Activated T-helper 17 cell treated with anti-CD3 and anti-CD28 coated beads, Interleukin-2, amount 50 U/mL, for 72 hours (primary cell): Measurements from ENCODE around the gene DEXI. TPM values are rescaled to one million over a fixed set of nuclear protein-coding genes. Genes with fewer than 3 reads are reported as not detected.
"Not testable (repeated sequence)": the region's sequence is repeated elsewhere in the genome, so short reads cannot be mapped to it uniquely, and the experiment has no call there.

Experiments
- ATAC-seq: fragments of 150-1000 bp; cut with Tn5 transposase; replicated peaks from 2 replicates; pipeline ENCODE4 v1.10.0; 2021; ENCODE audit warnings: mild to moderate bottlenecking, moderate library complexity
- H3K27ac Mint-ChIP-seq: one replicate; pipeline ENCODE4 v1.8.0; 2022; ENCODE audit warnings: mixed read lengths
- H3K27me3 Mint-ChIP-seq: one replicate; pipeline ENCODE4 v1.8.0; 2022; ENCODE audit warnings: mixed read lengths
- H3K36me3 Mint-ChIP-seq: one replicate; pipeline ENCODE4 v1.8.0; 2022; ENCODE audit warnings: low read depth, mild to moderate bottlenecking, mixed read lengths
- H3K4me1 Mint-ChIP-seq: one replicate; pipeline ENCODE4 v1.8.0; 2022; ENCODE audit warnings: mixed read lengths
- H3K4me3 Mint-ChIP-seq: one replicate; pipeline ENCODE4 v1.8.0; 2022; ENCODE audit warnings: mild to moderate bottlenecking, mixed read lengths
- H3K9me3 Mint-ChIP-seq: one replicate; pipeline ENCODE4 v1.8.0; 2022; ENCODE audit warnings: mixed read lengths
- total RNA-seq, 2 donors: library from RNA; stranded (reverse); gene quantifications; one replicate each; pipeline ENCODE4 v1.2.3, GENCODE V29; 2022

DEXI gene
- total RNA-seq, 2 donors from 2014 or later, result 22.6 to 24.6 TPM

GRCh38 chr16:10978124-10978523 is 35.9 kb upstream of the DEXI start:
- no peaks in the 10 kb centered on the region for H3K9me3 Mint-ChIP-seq
- H3K4me1 Mint-ChIP-seq, result peaks cover 29% of the 10 kb centered on the region
- peaks cover 90% of the 10 kb centered on the region for H3K36me3 Mint-ChIP-seq
- peak overlapping the region; percentile 85 for H3K4me3 Mint-ChIP-seq
- no peaks in the 10 kb centered on the region for H3K27me3 Mint-ChIP-seq
- ATAC-seq, result no peak
- H3K27ac Mint-ChIP-seq, result peak overlapping the region; percentile 73

DNA sequence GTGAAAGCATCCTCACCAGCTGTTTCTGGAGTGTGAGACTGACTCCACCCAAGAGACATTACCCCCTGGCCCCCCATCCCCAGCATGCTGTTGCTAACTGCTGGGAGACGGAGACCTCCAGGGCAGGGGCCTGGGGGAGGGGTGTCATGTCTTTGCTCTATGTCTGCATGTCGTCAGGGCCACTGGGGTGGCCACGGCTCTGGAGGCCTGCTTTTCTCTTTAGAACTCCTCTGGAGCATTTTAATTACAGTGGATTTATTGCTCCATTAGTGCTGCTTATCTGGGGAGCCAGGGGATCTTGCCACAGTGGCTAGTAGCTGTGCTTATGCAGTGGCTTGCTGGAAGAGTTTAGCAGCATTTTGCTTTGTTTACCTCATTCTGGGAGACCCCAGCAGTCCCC is 34.4 kb upstream of the DEXI start:
- Mint-ChIP-seq H3K4me3 (no peak overlapping the region), H3K36me3 (peaks cover 90% of the 10 kb centered on the region), H3K4me1 (peaks cover 26% of the 10 kb centered on the region), H3K27me3 (no peaks in the 10 kb centered on the region), H3K9me3 (no peaks in the 10 kb centered on the region), H3K27ac (peak overlapping the region; percentile 73)
- no peak for ATAC-seq

DNA sequence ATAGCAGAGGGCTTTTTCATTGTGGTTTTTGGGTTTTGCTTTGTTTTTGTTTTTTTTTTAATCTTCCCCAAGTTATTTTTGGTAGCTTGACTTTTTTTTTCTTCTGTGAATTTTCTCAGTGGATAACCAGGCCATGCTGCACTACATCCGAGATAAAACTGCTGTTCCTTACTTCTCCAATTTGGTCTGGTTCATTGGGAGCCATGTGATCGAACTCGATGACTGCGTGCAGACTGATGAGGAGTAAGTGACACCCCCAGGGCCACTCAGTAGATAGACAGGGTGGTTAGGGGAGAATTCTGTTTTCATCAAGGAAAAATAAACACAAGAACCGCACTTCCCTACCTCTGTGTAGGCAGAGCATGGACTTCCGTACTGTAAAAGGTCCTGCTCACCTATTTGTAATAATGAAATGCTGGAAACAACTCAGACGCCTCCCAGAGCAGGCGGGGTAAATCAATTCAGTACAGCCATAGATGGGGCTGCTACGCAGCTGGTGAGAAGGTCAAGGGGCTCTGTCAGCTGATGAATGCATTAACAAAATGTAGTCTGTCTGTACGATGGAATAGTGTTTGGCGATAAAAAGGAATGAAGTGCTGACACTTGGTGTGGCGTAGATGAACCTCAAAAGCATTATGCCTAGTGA is 30.7 kb upstream of the DEXI start:
- H3K27me3 Mint-ChIP-seq, result no peaks in the 10 kb centered on the region

GRCh38 chr16:10972108-10972818 is 30.0 kb upstream of the DEXI start:
- ATAC-seq, result peak; percentile 20
- Mint-ChIP-seq H3K27me3 (no peaks in the 10 kb centered on the region), H3K9me3 (no peaks in the 10 kb centered on the region), H3K4me1 (peaks cover 24% of the 10 kb centered on the region), H3K36me3 (peaks cover 80% of the 10 kb centered on the region), H3K4me3 (peak overlapping the region; percentile 67), H3K27ac (peak overlapping the region; percentile 35)

More for the DNA sequence above, 30.7 kb upstream of the DEXI start:
- Mint-ChIP-seq H3K36me3 (peaks cover 87% of the 10 kb centered on the region), H3K4me1 (peaks cover 30% of the 10 kb centered on the region), H3K4me3 (peak overlapping the region; percentile 67), H3K27ac (peak overlapping the region; percentile 35), H3K9me3 (no peaks in the 10 kb centered on the region)
- peak; percentile 80 for ATAC-seq

DNA sequence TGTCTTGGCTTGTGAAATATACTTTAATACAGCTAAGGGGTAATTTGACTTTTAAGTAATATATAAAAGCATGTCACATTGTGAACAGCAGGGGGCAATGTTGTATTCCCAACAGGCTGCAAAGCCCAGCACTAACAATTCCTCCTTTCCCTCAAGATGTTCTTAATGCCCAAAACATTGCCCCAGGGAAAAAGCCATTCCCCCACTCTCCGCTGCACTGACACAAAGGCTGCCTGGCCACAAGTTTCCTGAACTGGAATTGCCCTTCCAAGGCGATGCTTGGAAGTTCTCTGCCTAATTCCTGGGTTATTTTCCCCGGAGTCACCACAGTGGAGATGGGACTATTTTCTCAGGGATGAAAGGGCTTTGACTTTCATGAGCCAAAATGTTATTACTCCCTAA is 29.3 kb upstream of the DEXI start:
- Mint-ChIP-seq H3K27ac (no peak overlapping the region), H3K36me3 (peaks cover 80% of the 10 kb centered on the region), H3K27me3 (no peaks in the 10 kb centered on the region), H3K9me3 (no peaks in the 10 kb centered on the region), H3K4me3 (peak overlapping the region; percentile 67), H3K4me1 (peaks cover 26% of the 10 kb centered on the region)
- ATAC-seq, result no peak

DNA sequence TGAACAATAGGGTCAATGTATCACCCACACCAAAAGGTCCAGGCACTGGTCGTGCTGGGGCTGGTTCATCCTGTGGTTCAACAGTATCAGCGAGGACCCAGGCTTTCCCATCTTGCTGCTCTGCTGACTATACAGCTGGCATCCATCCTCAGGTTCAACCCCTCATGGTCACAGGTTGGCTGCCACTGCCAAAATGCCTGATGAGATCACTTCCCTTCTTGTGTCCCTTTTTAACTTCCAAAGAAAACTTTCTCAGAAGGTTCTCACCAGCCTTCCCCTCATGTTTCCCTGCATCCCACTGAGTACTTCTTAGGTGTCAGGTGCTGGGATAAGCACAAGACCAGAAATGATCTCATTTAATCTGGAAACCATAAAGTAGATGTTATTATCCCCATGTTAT is 27.8 kb upstream of the DEXI start:
- H3K27me3 Mint-ChIP-seq, result no peaks in the 10 kb centered on the region
- ATAC-seq, result no peak
- H3K4me1 Mint-ChIP-seq, result peaks cover 41% of the 10 kb centered on the region
- no peak overlapping the region for H3K4me3 Mint-ChIP-seq
- H3K27ac Mint-ChIP-seq, result peak overlapping the region; percentile 63
- H3K36me3 Mint-ChIP-seq, result peaks cover 86% of the 10 kb centered on the region
- peaks cover 5% of the 10 kb centered on the region for H3K9me3 Mint-ChIP-seq

DNA sequence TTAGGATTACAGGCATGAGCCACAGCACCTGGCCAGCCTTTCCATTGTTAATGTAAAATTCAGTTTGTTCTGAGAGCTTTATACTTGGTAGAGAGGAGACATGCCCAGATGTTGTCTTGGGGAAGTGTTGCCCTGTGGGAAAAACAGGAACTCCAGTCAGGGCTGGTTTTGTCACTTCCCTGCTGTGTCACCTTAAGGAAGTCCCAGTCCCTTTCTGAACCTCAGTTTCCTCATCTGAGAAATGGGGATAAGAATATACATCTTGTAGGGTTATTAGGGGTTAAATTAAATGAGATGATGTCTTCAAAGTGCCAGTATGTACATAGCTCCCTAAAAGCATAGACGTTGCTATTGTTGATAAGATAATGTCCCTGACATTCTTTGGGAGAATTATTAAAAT is 27.3 kb upstream of the DEXI start:
- peaks cover 5% of the 10 kb centered on the region for H3K9me3 Mint-ChIP-seq
- H3K36me3 Mint-ChIP-seq, result peaks cover 84% of the 10 kb centered on the region
- H3K4me1 Mint-ChIP-seq, result peaks cover 43% of the 10 kb centered on the region
- no peaks in the 10 kb centered on the region for H3K27me3 Mint-ChIP-seq
- no peak overlapping the region for H3K4me3 Mint-ChIP-seq
- ATAC-seq, result no peak
- no peak overlapping the region for H3K27ac Mint-ChIP-seq

GRCh38 chr16:10968498-10968897 is 26.2 kb upstream of the DEXI start:
- Mint-ChIP-seq H3K27ac (peak overlapping the region; percentile 49), H3K4me1 (peaks cover 46% of the 10 kb centered on the region), H3K27me3 (no peaks in the 10 kb centered on the region), H3K9me3 (peaks cover 5% of the 10 kb centered on the region), H3K36me3 (peaks cover 87% of the 10 kb centered on the region), H3K4me3 (no peak overlapping the region)
- no peak for ATAC-seq

GRCh38 chr16:10967986-10968385 is 25.7 kb upstream of the DEXI start:
- Mint-ChIP-seq H3K27me3 (no peaks in the 10 kb centered on the region), H3K4me1 (peaks cover 42% of the 10 kb centered on the region), H3K4me3 (no peak overlapping the region), H3K9me3 (peaks cover 5% of the 10 kb centered on the region), H3K36me3 (peaks cover 87% of the 10 kb centered on the region), H3K27ac (no peak overlapping the region)
- ATAC-seq, result no peak

- H3K4me3 Mint-ChIP-seq, result peak overlapping the region; percentile 81
- peak overlapping the region; percentile 99 for H3K27ac Mint-ChIP-seq
- peaks cover 87% of the 10 kb centered on the region for H3K36me3 Mint-ChIP-seq
- H3K4me1 Mint-ChIP-seq, result peaks cover 36% of the 10 kb centered on the region
- H3K27me3 Mint-ChIP-seq, H3K9me3 Mint-ChIP-seq: not testable (repeated sequence)
- peak; percentile 10 for ATAC-seq
Observed at GRCh38 chr16:10966559-10966958, 24.3 kb upstream of the DEXI start.

- peak overlapping the region; percentile 99 for H3K27ac Mint-ChIP-seq
- peaks cover 39% of the 10 kb centered on the region for H3K4me1 Mint-ChIP-seq
- ATAC-seq, result no peak
- H3K27me3 Mint-ChIP-seq, result no peaks in the 10 kb centered on the region
- H3K36me3 Mint-ChIP-seq, result peaks cover 87% of the 10 kb centered on the region
- H3K9me3 Mint-ChIP-seq, result peaks cover 5% of the 10 kb centered on the region
- H3K4me3 Mint-ChIP-seq, result peak overlapping the region; percentile 81
Observed at GRCh38 chr16:10966129-10966528, 23.9 kb upstream of the DEXI start.

DNA sequence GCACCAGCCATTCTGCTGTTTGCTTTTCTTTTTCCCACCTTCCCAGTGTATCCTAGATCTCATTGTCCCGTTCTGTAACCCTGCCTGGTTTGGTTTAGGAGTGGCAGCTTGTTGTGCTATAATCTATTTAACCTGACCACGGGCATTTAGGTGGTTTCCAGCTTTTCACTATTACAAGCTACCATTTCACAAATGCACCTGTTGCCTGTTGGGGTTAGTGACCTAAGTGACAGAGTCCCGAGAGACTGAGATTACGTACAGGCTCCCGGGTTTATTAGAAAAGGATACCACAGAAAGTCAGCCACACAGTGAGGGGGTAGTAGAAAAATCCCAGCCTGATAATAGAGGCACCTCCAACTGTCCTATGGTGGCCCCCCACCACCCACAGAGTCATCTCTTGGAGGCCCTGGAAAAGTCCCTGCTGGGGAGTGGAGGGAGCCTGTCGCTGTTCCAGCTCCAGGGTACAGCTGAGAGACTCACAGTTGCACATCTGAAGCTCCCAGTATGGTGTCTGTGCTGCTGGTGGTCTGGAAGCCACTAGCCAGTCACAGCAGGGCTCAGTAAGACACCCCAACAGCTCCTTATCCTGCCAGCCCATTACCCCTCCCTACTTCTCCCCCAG is 23.3 kb upstream of the DEXI start:
- peaks cover 44% of the 10 kb centered on the region for H3K4me1 Mint-ChIP-seq
- no peaks in the 10 kb centered on the region for H3K27me3 Mint-ChIP-seq
- peaks cover 5% of the 10 kb centered on the region for H3K9me3 Mint-ChIP-seq
- peak overlapping the region; percentile 81 for H3K4me3 Mint-ChIP-seq
- peak overlapping the region; percentile 99 for H3K27ac Mint-ChIP-seq
- peak; percentile 66 for ATAC-seq
- H3K36me3 Mint-ChIP-seq, result peaks cover 87% of the 10 kb centered on the region

DNA sequence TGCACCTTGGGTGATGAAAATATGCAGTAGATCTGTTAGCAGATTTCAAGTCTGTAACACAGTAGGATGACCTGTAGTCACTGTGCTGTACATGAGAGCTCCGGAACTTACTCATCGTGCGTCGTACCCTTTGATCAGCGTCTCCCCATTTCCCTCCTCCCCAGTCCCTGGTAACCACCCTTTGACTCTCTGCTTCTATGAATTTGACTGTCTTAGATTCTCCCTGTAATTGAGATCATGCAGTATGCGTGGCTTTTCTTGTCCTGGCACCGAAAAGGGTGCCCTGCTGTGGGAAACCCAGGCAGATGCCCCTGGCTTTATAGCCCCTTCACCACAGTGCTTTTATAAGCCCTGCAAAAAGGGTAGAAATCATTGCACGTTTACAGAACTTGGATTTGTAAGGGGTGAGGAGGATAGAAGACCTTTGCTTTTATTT is 22.6 kb upstream of the DEXI start:
- H3K27ac Mint-ChIP-seq, result peak overlapping the region; percentile 99
- peaks cover 5% of the 10 kb centered on the region for H3K9me3 Mint-ChIP-seq
- no peaks in the 10 kb centered on the region for H3K27me3 Mint-ChIP-seq
- ATAC-seq, result peak; percentile 79
- H3K36me3 Mint-ChIP-seq, result peaks cover 87% of the 10 kb centered on the region
- H3K4me3 Mint-ChIP-seq, result peak overlapping the region; percentile 81
- peaks cover 48% of the 10 kb centered on the region for H3K4me1 Mint-ChIP-seq

DNA sequence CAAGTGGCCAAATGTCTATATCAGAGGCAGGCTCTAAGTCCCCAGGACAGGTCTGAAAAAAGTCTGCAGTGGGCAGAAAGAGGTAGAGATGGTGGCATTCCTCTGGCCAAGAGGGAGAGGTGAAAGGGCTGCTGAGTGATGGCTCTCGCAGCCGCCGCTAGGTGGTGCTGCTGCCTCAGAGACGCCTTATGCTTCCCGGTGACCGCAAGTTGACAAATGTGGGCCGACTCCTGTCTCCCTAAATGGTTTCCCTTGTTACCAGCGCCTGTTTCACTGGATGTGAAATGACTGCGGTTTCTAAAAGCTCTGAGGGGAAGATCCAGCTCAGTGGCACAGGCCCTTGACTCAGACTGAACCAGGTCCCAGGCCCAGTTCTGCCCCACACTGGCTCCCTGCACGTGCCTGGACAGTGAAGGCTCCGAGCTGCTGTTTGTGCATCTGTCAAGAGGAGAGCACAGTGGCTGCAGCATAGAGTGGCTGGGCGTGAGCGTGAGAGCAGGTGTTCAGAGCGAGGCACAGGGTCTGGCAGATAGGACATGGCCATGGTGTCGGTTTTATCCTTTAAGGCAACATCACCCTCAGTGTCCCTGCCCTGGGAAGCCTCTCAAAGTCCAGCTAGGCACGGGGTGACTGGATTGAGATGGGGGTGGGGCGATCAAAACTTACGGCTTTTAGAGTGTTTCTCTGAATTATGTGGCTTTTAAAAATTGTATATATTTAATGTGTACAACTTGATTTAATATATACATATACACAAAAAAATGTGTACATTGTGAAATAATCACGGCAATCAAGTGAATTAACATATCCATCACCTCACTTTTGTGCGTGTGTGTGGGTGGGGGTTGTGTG is 22.0 kb upstream of the DEXI start:
- Mint-ChIP-seq H3K4me3 (peak overlapping the region; percentile 81), H3K27me3 (no peaks in the 10 kb centered on the region), H3K36me3 (peaks cover 88% of the 10 kb centered on the region), H3K9me3 (peaks cover 5% of the 10 kb centered on the region), H3K27ac (peak overlapping the region; percentile 99), H3K4me1 (peaks cover 48% of the 10 kb centered on the region)
- peak; percentile 46 for ATAC-seq
